Measurements from ENCODE around the gene ZNF385A. TPM values are rescaled to one million over a fixed set of nuclear protein-coding genes. Genes with fewer than 3 reads are reported as not detected.

ZNF385A gene
- total and polyA plus RNA-seq, 2 of the 13 experiments (the other 11 are each of a cell fraction or from before 2014, with no cell fraction given): 0.44 to 0.67 TPM

- TF ChIP-seq DNMT3B (CRISPR knock-in tag; conservative IDR thresholded peaks at IDR 0.05) (0 out of 2 replicates have a peak, but pooled peaks have one; percentile 4), RBAK (CRISPR knock-in tag; IDR thresholded peaks at IDR 0.05) (no peak), MLX (CRISPR knock-in tag; IDR thresholded peaks at IDR 0.05) (no peak), KAT7 (CRISPR knock-in tag; IDR thresholded peaks at IDR 0.05; ENCODE audit: borderline replicate concordance) (no peak; the same call in 1 of the 2 replicates), JUNB (CRISPR knock-in tag; IDR thresholded peaks at IDR 0.05; ENCODE audit: borderline replicate concordance) (no peak), ATAD3A (CRISPR knock-in tag; IDR thresholded peaks at IDR 0.05) (no peak), ZBTB1 (CRISPR knock-in tag; IDR thresholded peaks at IDR 0.05; ENCODE audit: borderline replicate concordance) (no peak), ZSCAN31 (CRISPR knock-in tag; IDR thresholded peaks at IDR 0.05; ENCODE audit: low read depth) (peak; percentile 85), ZBTB49 (CRISPR knock-in tag; IDR thresholded peaks at IDR 0.05; ENCODE audit: borderline replicate concordance) (no peak), ZC3H13 (CRISPR knock-in tag; IDR thresholded peaks at IDR 0.05) (no peak), ZNF749 (CRISPR knock-in tag; IDR thresholded peaks at IDR 0.05; ENCODE audit: borderline replicate concordance) (no peak; the same call in 1 of the 2 replicates), PBX2 (CRISPR knock-in tag; IDR thresholded peaks at IDR 0.05) (peak; percentile 90), MAX (IDR thresholded peaks at IDR 0.05) (peak; percentile 38; the same call in 1 of the 2 replicates), TFAP4 (IDR thresholded peaks at IDR 0.05; ENCODE audit: borderline replicate concordance, low read depth) (peak; percentile 92), POLR2AphosphoS2 (IDR thresholded peaks at IDR 0.05; ENCODE audit: low read depth, low read length) (no peak), ZNF34 (CRISPR knock-in tag; IDR thresholded peaks at IDR 0.05; ENCODE audit: borderline replicate concordance) (no peak), XRCC5 (optimal IDR thresholded peaks at IDR 0.05; ENCODE audit: low read length) (peak; percentile 60), MLXIP (CRISPR knock-in tag; IDR thresholded peaks at IDR 0.05; ENCODE audit: borderline replicate concordance) (0 out of 2 replicates have a peak, but pooled peaks have one; percentile 74), CENPX (CRISPR knock-in tag; IDR thresholded peaks at IDR 0.05) (no peak), ZNF543 (CRISPR knock-in tag; IDR thresholded peaks at IDR 0.05) (0 out of 2 replicates have a peak, but pooled peaks have one; percentile 41), EZH2 (conservative IDR thresholded peaks at IDR 0.05; ENCODE audit: low read depth, low read length) (no peak)
Observed at GRCh38 chr12:54324617-54325441, 59.7 kb downstream of the ZNF385A start, which contains the start of gene COPZ1 (continued).

Measured in HepG2 (cell line).